Spleen (tissue), 7 donors: ENCODE data around the gene TMEM145.

ENCODE experiments used
- CTCF ChIP-seq, 11 experiments: fragments of 200-600 bp in 7 of 11; fragments of 450-650 bp in 4 of 11; sonication (generic) in 4 of 11; IDR thresholded peaks in 8 of 11; conservative IDR thresholded peaks in 3 of 11; 1 replicate in 7 of 11; 2 replicates in 4 of 11; pipeline versions ENCODE4 v1.4.0 to v1.8.0; 2016 to 2021; ENCODE audit warnings: antibody characterized with exemption in 11 of 11, inconsistent platforms in 4 of 11, mild to moderate bottlenecking in 1 of 11
- POLR2A ChIP-seq, 3 donors: fragments of 450-650 bp; IDR thresholded peaks; one replicate each; pipeline ENCODE4 v1.5.1; 2017; ENCODE audit warnings: antibody characterized with exemption in 3 of 3, mild to moderate bottlenecking in 1 of 3
- donor health status: DM: no; HTN: no; CAD: no; lungs with moderate emphysema.
- donor health status: DM: no; HTN: no; CAD: no.
- donor health status: DM: no; HTN: no; CAD: no.

- TF ChIP-seq POLR2A (IDR thresholded peaks at IDR 0.05): no peak
- TF ChIP-seq CTCF (IDR thresholded peaks at IDR 0.05 in 8 of 11, conservative IDR thresholded peaks at IDR 0.05 in 3 of 11): no peak
These were observed 739 bp upstream of the TMEM145 start for GRCh38 chr19:42312370-42312769.
